DND-41 (cell line): ENCODE measurements around the gene GALNT18.

Experiments
- ATAC-seq: fragments of 200-7000 bp; cut with Tn5 transposase; 3 replicates; pipeline ENCODE4 v1.9.1; 2021; ENCODE audit warnings: low read depth; ENCODE audit not compliant: insufficient read depth
- DNase-seq: peaks from one replicate; pipeline ENCODE4 v3.0.0-alpha.2; 2020
- H2AFZ ChIP-seq: 2 replicates; pipeline ENCODE4 v1.6.0; 2012; ENCODE audit warnings: low read depth, low read length
- H3K27ac ChIP-seq: 2 replicates; pipeline ENCODE4 v1.5.1; 2012; ENCODE audit warnings: low read length, inconsistent platforms
- H3K27me3 ChIP-seq: fragments of 200-600 bp; sonication (generic); 2 replicates; pipeline ENCODE4 v1.6.0; 2012; ENCODE audit warnings: low read length, mild to moderate bottlenecking, inconsistent platforms; ENCODE audit not compliant: insufficient read depth, poor library complexity
- H3K36me3 ChIP-seq: 2 replicates; pipeline ENCODE4 v1.5.1; 2012; ENCODE audit warnings: low read length, inconsistent platforms; ENCODE audit not compliant: insufficient read depth
- H3K4me1 ChIP-seq: 2 replicates; pipeline ENCODE4 v1.5.1; 2012; ENCODE audit warnings: mild to moderate bottlenecking, low read length; ENCODE audit not compliant: insufficient read depth
- H3K4me2 ChIP-seq: 2 replicates; pipeline ENCODE4 v1.6.0; 2012; ENCODE audit warnings: mild to moderate bottlenecking, moderate library complexity, low read length, inconsistent platforms; ENCODE audit not compliant: insufficient read depth
- H3K4me3 ChIP-seq, 2 experiments: fragments of 200-600 bp in 1 of 2; shearing (Covaris generic) in 1 of 2; 2 replicates each; pipeline ENCODE4 v1.5.1; 2012 to 2016; ENCODE audit warnings: inconsistent platforms in 2 of 2, low read length in 2 of 2, mild to moderate bottlenecking in 2 of 2, low read depth in 1 of 2, moderate library complexity in 1 of 2
- H3K79me2 ChIP-seq: 2 replicates; pipeline ENCODE4 v1.6.0; 2012; ENCODE audit warnings: low read length, inconsistent platforms; ENCODE audit not compliant: insufficient read depth
- H3K9ac ChIP-seq: 2 replicates; pipeline ENCODE4 v1.6.0; 2012; ENCODE audit warnings: low read depth, mild to moderate bottlenecking, inconsistent platforms, low read length, moderate library complexity
- H3K9me3 ChIP-seq: 2 replicates; pipeline ENCODE4 v1.5.1; 2012; ENCODE audit warnings: low read length, moderate library complexity, mild to moderate bottlenecking, inconsistent platforms; ENCODE audit not compliant: insufficient read depth, severe bottlenecking
- H4K20me1 ChIP-seq: 2 replicates; pipeline ENCODE4 v1.6.0; 2012; ENCODE audit warnings: low read length; ENCODE audit not compliant: insufficient read depth
- CTCF ChIP-seq: IDR thresholded peaks from 2 replicates; pipeline ENCODE4 v1.5.1; 2012; ENCODE audit warnings: borderline replicate concordance, low read length, moderate library complexity, mild to moderate bottlenecking; ENCODE audit not compliant: poor library complexity, severe bottlenecking; ENCODE audit errors: extremely low read depth
- EZH2 ChIP-seq: IDR thresholded peaks from 3 replicates; pipeline ENCODE4 v1.6.1; 2012; ENCODE audit warnings: borderline replicate concordance, low read depth, mild to moderate bottlenecking, moderate library complexity, low read length, inconsistent platforms; ENCODE audit not compliant: severe bottlenecking

The GALNT18 gene

DNA sequence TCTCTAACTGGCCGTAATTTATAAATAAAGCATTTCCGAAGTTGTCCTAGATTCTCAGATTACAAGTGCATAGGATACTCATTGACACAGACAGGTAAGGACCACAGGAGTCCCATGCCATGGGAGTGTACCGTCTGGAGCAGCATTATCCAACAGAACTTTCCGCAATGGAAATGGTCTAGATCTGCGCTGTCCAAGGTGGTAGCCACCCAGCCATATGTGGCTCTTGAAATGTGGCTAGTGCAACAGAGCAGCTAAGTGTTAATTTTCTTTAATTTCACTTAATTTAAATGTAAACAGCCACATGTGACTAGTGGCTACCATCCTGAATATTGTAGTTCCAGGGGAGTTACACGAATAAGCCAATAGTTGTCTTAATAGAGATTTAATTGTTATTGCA lies 71.3 kb downstream of the GALNT18 start:
- H2AFZ ChIP-seq: no peak overlapping the region
- H3K9ac ChIP-seq: no peak overlapping the region
- H3K79me2 ChIP-seq: no peaks in the 10 kb centered on the region
- H3K4me3 ChIP-seq: no peak overlapping the region
- H4K20me1 ChIP-seq: no peaks in the 10 kb centered on the region
- H3K27ac ChIP-seq: no peak overlapping the region
- TF ChIP-seq EZH2 (no peak), CTCF (no peak)
- no peaks in the 10 kb centered on the region for H3K36me3 ChIP-seq
- no peaks in the 10 kb centered on the region for H3K4me1 ChIP-seq
- no peak for ATAC-seq
- no peaks in the 10 kb centered on the region for H3K27me3 ChIP-seq
- no peak overlapping the region for H3K4me2 ChIP-seq
- DNase-seq: no peak
- H3K9me3 ChIP-seq: no peaks in the 10 kb centered on the region

GRCh38 chr11:11545285-11546275 lies 76.2 kb downstream of the GALNT18 start:
- Histone ChIP-seq H4K20me1 (no peaks in the 10 kb centered on the region), H3K79me2 (no peaks in the 10 kb centered on the region), H3K9me3 (no peaks in the 10 kb centered on the region), H3K4me3 (no peak overlapping the region), H3K4me2 (no peak overlapping the region), H3K27ac (no peak overlapping the region), H2AFZ (no peak overlapping the region), H3K9ac (no peak overlapping the region), H3K4me1 (no peaks in the 10 kb centered on the region), H3K27me3 (peaks cover 3% of the 10 kb centered on the region), H3K36me3 (no peaks in the 10 kb centered on the region)
- ATAC-seq (no peak), DNase-seq (no peak)
- TF ChIP-seq EZH2: no peak
- TF ChIP-seq CTCF: no peak

- H3K4me3 ChIP-seq: no peak overlapping the region
- H3K9ac ChIP-seq: no peak overlapping the region
- H3K4me2 ChIP-seq: no peak overlapping the region
- H4K20me1 ChIP-seq: no peaks in the 10 kb centered on the region
- H3K27me3 ChIP-seq: peaks cover 6% of the 10 kb centered on the region
- H3K4me1 ChIP-seq: no peaks in the 10 kb centered on the region
- ATAC-seq (no peak), DNase-seq (no peak)
- TF ChIP-seq CTCF (no peak), EZH2 (no peak)
- H2AFZ ChIP-seq: no peak overlapping the region
- H3K27ac ChIP-seq: no peak overlapping the region
- H3K36me3 ChIP-seq: no peaks in the 10 kb centered on the region
- no peaks in the 10 kb centered on the region for H3K9me3 ChIP-seq
- H3K79me2 ChIP-seq: no peaks in the 10 kb centered on the region
These were observed 78.1 kb downstream of the GALNT18 start for GRCh38 chr11:11543656-11544055.
